Effector memory CD4-positive, alpha-beta T cell (primary cell): ENCODE results near the gene ZNF777.

ENCODE experiments used
- DNase-seq, 3 donors: peaks; one replicate each; pipeline ENCODE4 v3.0.0-alpha.2; 2020
- H3K27ac ChIP-seq: 2 replicates; pipeline ENCODE4 v1.7.0; 2013; ENCODE audit warnings: mild to moderate bottlenecking, low read length, moderate library complexity; ENCODE audit not compliant: insufficient read depth, poor library complexity, severe bottlenecking
- H3K27me3 ChIP-seq: replicated peaks from 2 replicates; pipeline ENCODE4 v1.7.0; 2013; ENCODE audit warnings: mild to moderate bottlenecking, low read length; ENCODE audit not compliant: insufficient read depth, control insufficient read depth, poor library complexity, severe bottlenecking
- H3K36me3 ChIP-seq: 2 replicates; pipeline ENCODE4 v1.7.0; 2013; ENCODE audit warnings: mild to moderate bottlenecking, low read length, moderate library complexity; ENCODE audit not compliant: control insufficient read depth, insufficient read depth
- H3K4me1 ChIP-seq: 2 replicates; pipeline ENCODE4 v1.7.0; 2013; ENCODE audit warnings: low read length, mild to moderate bottlenecking; ENCODE audit not compliant: control insufficient read depth, insufficient read depth, poor library complexity, severe bottlenecking
- H3K4me3 ChIP-seq: 2 replicates; pipeline ENCODE4 v1.7.0; 2013; ENCODE audit warnings: low read length, low read depth, mild to moderate bottlenecking; ENCODE audit not compliant: insufficient read depth, poor library complexity, severe bottlenecking
- H3K9me3 ChIP-seq: 2 replicates; pipeline ENCODE4 v1.7.0; 2013; ENCODE audit warnings: mild to moderate bottlenecking, low read length, moderate library complexity; ENCODE audit not compliant: control insufficient read depth

ZNF777 gene

DNA sequence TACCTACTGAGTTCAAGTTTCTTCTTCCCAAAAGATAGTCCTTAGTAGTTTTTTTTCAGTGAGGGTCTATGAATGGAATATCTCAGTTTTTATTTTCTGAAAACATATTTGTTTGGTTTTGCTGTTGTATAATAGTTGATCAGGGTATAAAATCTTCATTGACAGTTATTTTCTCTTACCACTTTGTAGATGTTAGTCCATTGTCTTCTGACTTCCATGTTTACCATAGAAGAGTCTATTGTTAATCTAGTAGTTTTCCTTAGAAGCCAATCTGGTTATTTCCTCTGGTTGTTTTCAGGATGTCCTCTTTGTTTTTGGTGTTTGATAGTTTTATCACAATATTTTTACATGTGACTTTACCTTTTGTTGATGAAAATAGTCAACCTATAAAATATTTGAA, 5.5 kb upstream of the ZNF777 start:
- H3K36me3 ChIP-seq: no peaks in the 10 kb centered on the region
- no peaks in the 10 kb centered on the region for H3K27me3 ChIP-seq
- H3K9me3 ChIP-seq: no peaks in the 10 kb centered on the region
- peaks cover under 1% of the 10 kb centered on the region for H3K4me1 ChIP-seq
- H3K4me3 ChIP-seq: no peak overlapping the region
- H3K27ac ChIP-seq: no peak overlapping the region
- no peak for DNase-seq

DNA sequence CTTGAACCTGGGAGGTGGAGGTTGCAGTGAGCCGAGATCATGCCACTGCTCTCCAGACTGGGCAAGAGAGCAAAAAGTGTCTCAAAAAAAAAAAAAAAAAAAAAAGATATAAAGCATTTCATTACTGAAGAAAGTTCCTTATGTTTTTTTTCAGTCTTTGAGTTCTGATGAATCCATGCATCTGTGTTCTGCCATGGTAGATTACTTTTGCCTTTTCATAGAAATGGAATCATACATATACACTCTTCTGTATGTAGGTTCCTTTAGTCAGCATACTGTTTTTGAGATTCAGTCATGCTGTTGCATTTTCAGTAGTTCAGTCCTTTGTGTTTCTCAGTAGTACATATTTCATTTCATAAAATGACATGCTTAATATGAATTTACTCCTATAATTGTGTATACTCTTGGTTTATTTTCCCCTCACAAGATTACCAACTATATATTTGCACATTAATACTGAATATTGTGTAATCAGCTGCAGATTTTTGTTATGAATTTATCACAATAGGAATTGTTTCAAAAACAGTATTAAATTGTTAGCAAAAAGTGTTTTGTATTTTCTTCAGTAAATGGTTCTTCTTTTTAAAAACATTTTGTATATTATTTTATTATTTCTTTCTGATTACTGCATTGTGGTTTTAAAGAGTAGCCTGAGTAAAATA, 2.8 kb upstream of the ZNF777 start:
- no peaks in the 10 kb centered on the region for H3K36me3 ChIP-seq
- no peak for DNase-seq
- H3K4me3 ChIP-seq: no peak overlapping the region
- H3K27me3 ChIP-seq: no peaks in the 10 kb centered on the region
- no peak overlapping the region for H3K27ac ChIP-seq
- peaks cover 16% of the 10 kb centered on the region for H3K4me1 ChIP-seq
- H3K9me3 ChIP-seq: no peaks in the 10 kb centered on the region

DNA sequence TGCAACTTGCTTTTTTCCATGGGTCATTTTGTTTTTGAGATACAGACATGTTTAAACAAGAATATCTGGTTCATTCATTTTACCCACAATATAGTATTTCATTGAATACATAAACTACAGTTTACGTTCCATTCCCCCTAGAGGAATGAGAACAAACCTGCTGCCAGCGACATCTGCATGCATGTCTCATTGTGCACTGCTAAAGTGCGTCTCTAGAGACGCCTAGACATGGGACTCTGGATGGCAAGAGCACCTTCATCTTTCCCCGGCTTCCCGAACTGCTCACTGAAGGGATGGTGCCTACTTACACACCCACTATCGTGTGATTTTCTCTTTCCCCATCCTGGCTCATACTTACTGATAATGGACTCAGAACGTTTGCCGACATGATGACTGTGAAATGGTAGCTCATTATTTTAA, 1.2 kb upstream of the ZNF777 start:
- Histone ChIP-seq H3K4me1 (peaks cover 16% of the 10 kb centered on the region), H3K4me3 (no peak overlapping the region), H3K36me3 (no peaks in the 10 kb centered on the region), H3K27me3 (no peaks in the 10 kb centered on the region), H3K9me3 (no peaks in the 10 kb centered on the region), H3K27ac (no peak overlapping the region)
- no peak for DNase-seq

DNA sequence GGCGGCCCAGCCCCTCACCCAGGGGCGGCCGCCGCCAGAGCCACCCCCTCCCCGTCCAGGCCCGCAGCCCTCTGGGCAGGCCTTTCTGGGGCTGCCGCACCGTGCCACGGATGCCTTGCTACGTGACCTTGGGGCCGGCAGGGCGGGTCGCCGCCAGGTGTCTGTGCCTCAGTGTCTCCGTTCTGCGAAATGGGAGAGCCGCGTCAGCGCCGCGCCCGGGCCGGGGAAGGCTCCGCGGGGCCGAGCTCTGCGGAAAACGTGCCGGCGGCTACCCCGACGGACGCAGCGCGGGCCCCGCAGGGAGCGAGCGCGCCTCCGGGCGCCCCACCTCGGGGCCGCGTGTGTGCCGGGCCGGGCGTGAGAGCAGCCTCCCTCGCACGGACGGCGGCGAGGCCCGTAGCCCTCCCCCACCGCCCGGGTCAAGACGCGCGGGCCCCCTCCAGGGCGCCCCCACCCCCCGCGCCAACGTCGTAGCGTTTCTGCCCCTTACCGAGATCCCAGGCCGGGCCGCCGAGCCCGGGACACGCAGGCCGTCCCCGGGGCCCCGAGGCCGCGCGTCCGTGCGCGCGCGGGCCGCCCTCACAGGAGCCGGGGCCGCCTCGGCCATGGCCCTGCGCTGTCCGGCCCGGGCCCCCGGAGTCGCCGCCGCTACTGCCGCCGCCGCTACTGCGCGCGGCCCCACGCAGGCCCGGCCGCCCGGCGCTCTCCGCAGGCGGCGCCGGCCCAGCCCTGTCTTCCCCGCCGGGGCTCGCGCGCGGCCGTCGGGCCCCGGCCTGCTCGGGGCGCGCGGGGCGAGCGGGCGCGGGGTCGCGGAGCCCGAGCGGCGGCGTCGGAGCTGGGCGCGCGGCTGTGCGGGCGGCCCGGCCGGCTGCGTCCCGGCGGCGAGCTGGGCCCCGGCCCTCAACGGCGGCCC, 1.1 kb downstream of the ZNF777 start:
- Histone ChIP-seq H3K4me1 (peaks cover 16% of the 10 kb centered on the region), H3K4me3 (peak overlapping the region; percentile 78), H3K27me3 (no peaks in the 10 kb centered on the region), H3K27ac (no peak overlapping the region), H3K36me3 (peaks cover 12% of the 10 kb centered on the region), H3K9me3 (no peaks in the 10 kb centered on the region)
- no peak for DNase-seq

DNA sequence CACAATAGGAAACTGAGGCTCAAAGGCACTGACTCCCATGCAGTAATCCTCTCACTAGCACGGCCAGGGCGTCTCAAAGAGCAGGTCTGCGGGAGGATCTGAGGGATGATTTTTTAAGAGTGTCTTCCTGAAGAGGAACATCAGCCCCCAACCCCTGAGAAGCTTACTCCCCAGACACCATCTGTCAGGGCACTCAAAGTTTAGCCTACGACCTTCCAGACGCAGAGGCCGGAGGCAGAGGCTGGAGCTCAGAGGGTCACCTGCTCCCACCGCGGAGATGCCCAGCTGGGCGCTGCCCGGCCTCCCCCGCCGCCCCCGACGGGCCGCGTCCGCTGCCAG, 1.7 kb downstream of the ZNF777 start:
- H3K4me1 ChIP-seq: peaks cover 16% of the 10 kb centered on the region
- peak overlapping the region; percentile 41 for H3K4me3 ChIP-seq
- no peak overlapping the region for H3K27ac ChIP-seq
- no peaks in the 10 kb centered on the region for H3K9me3 ChIP-seq
- peaks cover 18% of the 10 kb centered on the region for H3K36me3 ChIP-seq
- no peaks in the 10 kb centered on the region for H3K27me3 ChIP-seq
- DNase-seq: no peak

DNA sequence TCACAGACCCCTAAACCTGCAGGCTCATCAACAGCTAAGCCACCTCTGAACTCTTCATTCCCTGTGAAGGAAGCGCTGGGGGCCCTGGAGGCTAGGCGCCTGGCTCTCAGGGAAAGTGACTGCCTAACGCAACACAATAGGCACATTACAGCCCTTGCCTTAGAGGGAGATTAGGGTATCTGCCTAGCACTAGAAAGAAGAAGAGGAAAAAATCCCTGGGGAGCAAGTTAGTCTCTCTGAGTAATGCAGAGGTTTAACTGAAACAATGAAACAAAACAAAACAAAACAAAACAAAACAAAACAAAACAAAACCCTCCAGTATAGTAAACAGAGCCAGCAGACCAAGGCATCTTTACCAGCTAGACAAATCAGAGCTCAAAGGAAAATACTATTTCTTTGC, 2.6 kb downstream of the ZNF777 start:
- Histone ChIP-seq H3K27me3 (no peaks in the 10 kb centered on the region), H3K9me3 (no peaks in the 10 kb centered on the region), H3K36me3 (peaks cover 27% of the 10 kb centered on the region), H3K4me3 (no peak overlapping the region), H3K27ac (no peak overlapping the region), H3K4me1 (peaks cover 16% of the 10 kb centered on the region)
- DNase-seq: no peak

DNA sequence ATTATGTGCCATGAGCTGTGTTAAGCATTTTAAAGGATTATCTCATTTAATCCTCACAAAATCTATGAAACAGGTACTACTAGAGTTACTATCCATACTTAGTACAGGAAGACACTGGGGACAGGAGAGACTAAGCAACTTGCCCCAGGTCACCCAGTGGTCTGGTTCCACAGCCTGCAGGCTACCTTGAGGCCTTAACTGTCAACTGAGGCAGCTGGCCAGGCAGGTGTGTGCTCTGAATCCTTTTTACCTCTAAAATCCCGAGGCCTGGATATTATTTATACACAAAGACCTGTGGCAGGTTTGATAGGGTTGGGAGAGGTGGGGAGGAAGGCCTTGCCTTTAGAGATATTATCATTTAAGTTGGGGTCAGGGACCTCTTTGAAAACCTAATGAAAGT, 3.1 kb downstream of the ZNF777 start:
- Histone ChIP-seq H3K27ac (no peak overlapping the region), H3K9me3 (no peaks in the 10 kb centered on the region)
- DNase-seq: no peak

DNA sequence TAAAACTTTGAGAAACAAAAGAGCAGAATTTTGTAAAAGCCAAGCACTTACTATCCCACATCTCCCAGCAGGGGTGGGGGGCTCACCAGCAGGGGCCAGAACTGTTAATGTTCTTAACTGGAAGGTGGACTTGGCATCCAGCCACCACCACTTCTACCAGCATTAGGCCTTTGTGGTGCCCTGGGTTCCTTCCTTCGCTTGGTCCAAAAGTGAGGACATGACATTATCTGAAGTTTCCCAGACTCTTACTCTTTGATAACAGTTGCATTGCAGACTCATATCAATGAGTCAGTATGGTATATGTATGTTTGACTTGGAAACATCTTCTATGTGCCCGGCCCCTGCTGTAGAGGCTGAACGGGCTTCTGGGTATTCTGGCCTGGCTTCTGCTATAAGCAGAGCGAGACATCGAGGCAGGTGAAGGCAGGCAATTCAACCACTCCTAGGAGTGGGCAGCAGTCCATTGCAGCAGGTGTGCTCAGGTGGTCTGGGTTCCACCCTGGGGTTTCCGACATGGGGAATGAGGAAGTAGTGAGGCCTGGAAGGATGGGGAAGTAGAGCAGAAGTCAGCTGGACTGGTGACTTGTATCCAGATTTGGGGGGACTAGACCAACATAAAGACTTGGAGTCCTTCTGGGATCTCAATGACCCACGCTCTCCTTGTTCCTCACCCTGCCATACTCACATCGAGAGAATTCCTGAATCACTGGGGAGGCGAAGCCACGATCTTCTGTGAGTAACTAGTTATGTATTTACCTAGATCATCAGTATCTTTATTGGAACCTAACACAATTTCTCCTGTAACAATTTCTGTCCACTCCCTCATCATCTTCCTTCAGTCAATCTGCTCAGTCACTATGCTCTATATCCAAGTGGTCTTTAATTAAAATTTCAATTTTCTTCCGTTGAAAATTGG, 4.1 kb downstream of the ZNF777 start:
- Histone ChIP-seq H3K4me1 (peaks cover 16% of the 10 kb centered on the region), H3K9me3 (no peaks in the 10 kb centered on the region), H3K27ac (no peak overlapping the region), H3K4me3 (no peak overlapping the region), H3K27me3 (no peaks in the 10 kb centered on the region), H3K36me3 (peaks cover 31% of the 10 kb centered on the region)
- no peak for DNase-seq

More for the DNA sequence above, 3.1 kb downstream of the ZNF777 start:
- Histone ChIP-seq H3K4me1 (peaks cover 16% of the 10 kb centered on the region), H3K36me3 (peaks cover 29% of the 10 kb centered on the region), H3K4me3 (no peak overlapping the region), H3K27me3 (no peaks in the 10 kb centered on the region)

DNA sequence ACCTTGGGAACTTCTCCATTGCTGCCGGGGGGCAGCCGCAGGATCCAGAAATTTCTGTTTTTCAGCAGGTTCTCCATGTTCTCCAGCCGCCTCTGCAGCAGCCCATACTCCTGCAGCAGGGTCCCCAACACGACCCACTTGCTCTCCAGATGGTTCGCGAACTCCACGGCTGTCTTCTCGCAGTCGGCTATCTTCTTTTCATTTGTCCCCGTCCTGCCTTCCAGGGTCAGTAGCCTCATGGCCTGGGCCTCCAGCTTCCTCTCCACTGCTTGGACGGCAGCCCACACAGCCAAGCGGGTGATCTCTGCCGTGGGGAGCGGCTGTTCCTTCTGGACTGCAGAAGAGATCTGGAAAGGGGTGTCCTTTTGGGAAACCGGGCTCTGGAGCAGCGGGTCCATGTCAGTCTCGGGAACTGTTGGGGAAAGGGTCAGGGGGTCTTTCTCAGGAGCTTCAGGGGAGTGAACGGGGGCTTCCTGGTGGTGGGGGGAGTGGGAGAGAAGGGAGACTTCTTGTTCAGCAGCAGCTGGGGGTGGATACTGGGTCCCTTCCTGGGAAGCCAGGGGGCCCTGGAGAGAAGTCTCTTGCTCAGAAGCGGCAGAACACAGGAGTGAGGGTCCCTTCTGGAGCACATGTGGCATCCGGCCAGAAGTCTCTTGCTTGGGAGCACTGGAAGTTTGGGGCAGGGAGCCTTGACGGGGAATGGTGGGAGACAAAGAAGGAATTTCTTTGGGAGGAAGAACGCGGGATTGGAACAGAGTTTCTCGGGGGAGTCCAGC, 5.5 kb downstream of the ZNF777 start:
- no peaks in the 10 kb centered on the region for H3K9me3 ChIP-seq
- no peak for DNase-seq
- peaks cover 41% of the 10 kb centered on the region for H3K36me3 ChIP-seq
- H3K27me3 ChIP-seq: no peaks in the 10 kb centered on the region
- H3K4me1 ChIP-seq: peaks cover 9% of the 10 kb centered on the region
- no peak overlapping the region for H3K27ac ChIP-seq
- no peak overlapping the region for H3K4me3 ChIP-seq
